H9 (cell line): ENCODE measurements around the gene ANKRD27. TPM values are rescaled to one million over a fixed set of nuclear protein-coding genes. Genes with fewer than 3 reads are reported as not detected.

ENCODE experiments used
- DNase-seq: peaks from one replicate; pipeline ENCODE4 v3.0.0-alpha.2; 2017
- H2AFZ ChIP-seq: one replicate; pipeline ENCODE4 v1.6.1; 2013; ENCODE audit warnings: mild to moderate bottlenecking, low read length, control low read depth, moderate library complexity
- H2AK5ac ChIP-seq: 2 replicates; pipeline ENCODE4 v1.6.1; 2013; ENCODE audit warnings: low read length, control low read depth, mixed read lengths; ENCODE audit not compliant: insufficient read length
- H2BK120ac ChIP-seq: one replicate; pipeline ENCODE4 v1.6.1; 2013; ENCODE audit warnings: low read depth, mild to moderate bottlenecking, low read length, control low read depth, inconsistent platforms; ENCODE audit not compliant: poor library complexity, severe bottlenecking
- H2BK12ac ChIP-seq: 2 replicates; pipeline ENCODE4 v1.6.1; 2013; ENCODE audit warnings: low read length, control low read depth, mixed read lengths, low read depth; ENCODE audit not compliant: insufficient read length
- H2BK15ac ChIP-seq: 2 replicates; pipeline ENCODE4 v1.6.1; 2013; ENCODE audit warnings: low read depth, low read length, control low read depth
- H2BK20ac ChIP-seq: one replicate; pipeline ENCODE4 v1.6.1; 2013; ENCODE audit warnings: low read depth, mild to moderate bottlenecking, low read length, control low read depth, inconsistent platforms; ENCODE audit not compliant: poor library complexity, severe bottlenecking
- H2BK5ac ChIP-seq: 2 replicates; pipeline ENCODE4 v1.6.1; 2013; ENCODE audit warnings: low read length, control low read depth, mixed read lengths; ENCODE audit not compliant: insufficient read length
- H3K14ac ChIP-seq: 2 replicates; pipeline ENCODE4 v1.6.1; 2013; ENCODE audit warnings: low read length, control low read depth; ENCODE audit not compliant: insufficient read depth
- H3K18ac ChIP-seq: 2 replicates; pipeline ENCODE4 v1.6.1; 2013; ENCODE audit warnings: low read depth, mild to moderate bottlenecking, mixed read lengths, low read length, control low read depth; ENCODE audit not compliant: insufficient read length
- H3K23ac ChIP-seq: 2 replicates; pipeline ENCODE4 v1.6.1; 2013; ENCODE audit warnings: low read length, control low read depth, mixed read lengths, low read depth; ENCODE audit not compliant: insufficient read length
- H3K23me2 ChIP-seq: 2 replicates; pipeline ENCODE4 v1.6.1; 2013; ENCODE audit warnings: low read depth, mild to moderate bottlenecking, mixed read lengths, low read length, control low read depth; ENCODE audit not compliant: insufficient read length, poor library complexity, severe bottlenecking
- H3K27ac ChIP-seq: 2 replicates; pipeline ENCODE4 v1.5.1; 2013; ENCODE audit warnings: low read length, control low read depth, mixed read lengths, low read depth; ENCODE audit not compliant: insufficient read length
- H3K27me3 ChIP-seq: 2 replicates; pipeline ENCODE4 v1.6.1; 2013; ENCODE audit warnings: low read length, control low read depth, inconsistent platforms; ENCODE audit not compliant: insufficient read depth
- H3K4ac ChIP-seq: 2 replicates; pipeline ENCODE4 v1.6.1; 2013; ENCODE audit warnings: low read depth, mild to moderate bottlenecking, control low read depth, inconsistent platforms, low read length, moderate library complexity
- H3K4me1 ChIP-seq: 2 replicates; pipeline ENCODE4 v1.6.1; 2013; ENCODE audit warnings: low read length, control low read depth, inconsistent platforms; ENCODE audit not compliant: insufficient read depth
- H3K4me2 ChIP-seq: 2 replicates; pipeline ENCODE4 v1.6.1; 2013; ENCODE audit warnings: low read length, control low read depth, mixed read lengths; ENCODE audit not compliant: insufficient read length, insufficient read depth
- H3K56ac ChIP-seq: 2 replicates; pipeline ENCODE4 v1.6.1; 2013; ENCODE audit warnings: low read depth, mild to moderate bottlenecking, mixed read lengths, low read length, control low read depth; ENCODE audit not compliant: insufficient read length
- H3K79me1 ChIP-seq: 2 replicates; pipeline ENCODE4 v1.6.1; 2013; ENCODE audit warnings: low read depth, mild to moderate bottlenecking, moderate library complexity, low read length, control low read depth, inconsistent platforms; ENCODE audit not compliant: insufficient read depth, poor library complexity, severe bottlenecking
- H3K79me2 ChIP-seq: 2 replicates; pipeline ENCODE4 v1.6.1; 2013; ENCODE audit warnings: low read length, control low read depth, inconsistent platforms; ENCODE audit not compliant: insufficient read depth
- H3K9ac ChIP-seq: 2 replicates; pipeline ENCODE4 v1.6.1; 2013; ENCODE audit warnings: low read length, control low read depth, mixed read lengths; ENCODE audit not compliant: insufficient read length; ENCODE audit errors: extremely low read depth
- H3K9me3 ChIP-seq: one replicate; pipeline ENCODE4 v1.6.1; 2013; ENCODE audit warnings: low read depth, low read length, inconsistent platforms; ENCODE audit not compliant: control insufficient read depth
- H3T11ph ChIP-seq: one replicate; pipeline ENCODE4 v1.6.1; 2013; ENCODE audit warnings: mild to moderate bottlenecking, low read length, control low read depth, inconsistent platforms
- H4K20me1 ChIP-seq: one replicate; pipeline ENCODE4 v1.6.1; 2013; ENCODE audit not compliant: control insufficient read depth, insufficient read length, insufficient read depth
- H4K5ac ChIP-seq: 2 replicates; pipeline ENCODE4 v1.6.1; 2013; ENCODE audit warnings: low read depth, mild to moderate bottlenecking, mixed read lengths, low read length, control low read depth; ENCODE audit not compliant: insufficient read length
- H4K8ac ChIP-seq: replicated peaks from 2 replicates; pipeline ENCODE4 v1.6.1; 2013; ENCODE audit warnings: low read length, control low read depth, mixed read lengths, low read depth; ENCODE audit not compliant: insufficient read length
- H4K91ac ChIP-seq: 2 replicates; pipeline ENCODE4 v1.6.1; 2013; ENCODE audit warnings: low read depth, mild to moderate bottlenecking, moderate library complexity, mixed read lengths, low read length, control low read depth; ENCODE audit not compliant: insufficient read length
- H3K27ac Mint-ChIP-seq, 3 experiments: 2 replicates in 2 of 3; 3 replicates in 1 of 3; pipeline ENCODE4 v1.8.0; 2020 to 2021; ENCODE audit warnings: mixed read lengths in 3 of 3, mild to moderate bottlenecking in 1 of 3, moderate library complexity in 1 of 3
- H3K27me3 Mint-ChIP-seq: 2 replicates; pipeline ENCODE4 v1.8.0; 2021; ENCODE audit warnings: low read depth, mild to moderate bottlenecking, moderate library complexity, mixed read lengths
- H3K36me3 Mint-ChIP-seq, 3 experiments: 2 replicates in 2 of 3; 3 replicates in 1 of 3; pipeline ENCODE4 v1.8.0; 2020 to 2021; ENCODE audit warnings: low read depth in 3 of 3, mixed read lengths in 3 of 3; ENCODE audit not compliant: insufficient read depth in 1 of 3
- H3K4me1 Mint-ChIP-seq, 2 experiments: 2 replicates each; pipeline ENCODE4 v1.8.0; 2020; ENCODE audit warnings: mixed read lengths in 2 of 2
- H3K4me3 Mint-ChIP-seq, 2 experiments: 2 replicates in 1 of 2; 3 replicates in 1 of 2; pipeline ENCODE4 v1.8.0; 2020 to 2021; ENCODE audit warnings: mild to moderate bottlenecking in 2 of 2, mixed read lengths in 2 of 2, moderate library complexity in 1 of 2
- H3K9me3 Mint-ChIP-seq, 2 experiments: 2 replicates in 1 of 2; 3 replicates in 1 of 2; pipeline ENCODE4 v1.8.0; 2020; ENCODE audit warnings: mild to moderate bottlenecking in 2 of 2, mixed read lengths in 2 of 2, moderate library complexity in 1 of 2
- whole genome bisulfite sequencing: extraction: QIAGEN DNeasy Blood & Tissue Kit; methylation state at CpG from one replicate; pipeline ENCODE4 v1.1.7; 2013; ENCODE audit warnings: missing lambda C conversion rate, low lambda C conversion rate, mixed read lengths; ENCODE audit not compliant: insufficient read length; ENCODE audit errors: extremely low coverage; 5-methylcytosine and 5-hydroxymethylcytosine counted together
- total RNA-seq: library from RNA; stranded (reverse); gene quantifications from 2 replicates; pipeline ENCODE4 v1.2.1, GENCODE V29; 2021
- TF ChIP-seq, protein P1 (sequence below): fragments of 200-600 bp; sonication (generic); conservative IDR thresholded peaks from 3 replicates; pipeline ENCODE4 v1.8.0; 2021; ENCODE audit warnings: antibody characterized with exemption, mild to moderate bottlenecking

The ANKRD27 gene
- total RNA-seq, 1 experiment from 2014 or later = 40.7 TPM

DNA sequence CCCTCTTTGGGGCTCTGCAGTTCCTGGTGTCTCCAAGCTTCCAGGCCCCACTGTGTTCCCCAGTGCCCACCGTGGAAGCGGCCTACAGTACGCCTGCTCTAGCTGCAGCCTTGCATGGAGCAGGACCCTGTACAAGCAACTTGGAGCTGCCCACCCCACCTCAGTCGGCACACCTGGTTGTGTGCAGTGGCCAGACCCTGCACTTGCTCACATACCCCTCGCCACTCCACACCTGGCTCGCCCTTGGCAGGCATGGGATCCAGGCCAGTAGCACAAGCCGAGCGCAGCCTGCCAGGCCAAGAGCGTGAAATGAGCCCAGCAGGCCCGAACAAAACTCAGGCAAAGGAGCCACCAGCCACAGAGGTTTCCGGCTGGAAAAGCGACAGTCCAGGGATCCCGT lies 36.4 kb downstream of the ANKRD27 start:
- no peak overlapping the region for H4K8ac ChIP-seq
- no peak overlapping the region for H2BK12ac ChIP-seq
- no peaks in the 10 kb centered on the region for H3K27me3 Mint-ChIP-seq
- H4K20me1 ChIP-seq = no peaks in the 10 kb centered on the region
- no peaks in the 10 kb centered on the region for H3K4me1 ChIP-seq
- no peak overlapping the region for H2BK20ac ChIP-seq
- WGBS = no CpG with 5 or more reads among the region's 13 CpGs
- no peak overlapping the region for H3K23ac ChIP-seq
- H3K36me3 Mint-ChIP-seq = peaks cover 46 to 76% (median 71%) of the 10 kb centered on the region in 3 experiments; a peak in 6 of 7 replicates
- no peak overlapping the region for H3K4me2 ChIP-seq
- H3K4ac ChIP-seq = no peak overlapping the region
- no peak overlapping the region for H2BK15ac ChIP-seq
- H3K79me2 ChIP-seq = no peaks in the 10 kb centered on the region
- no peak overlapping the region for H3K27ac ChIP-seq
- no peak overlapping the region for H3T11ph ChIP-seq
- H3K9me3 Mint-ChIP-seq = no peaks in the 10 kb centered on the region
- H2AK5ac ChIP-seq = no peak overlapping the region
- H3K27me3 ChIP-seq = no peaks in the 10 kb centered on the region
- no peaks in the 10 kb centered on the region for H3K23me2 ChIP-seq
- no peak overlapping the region for H3K14ac ChIP-seq
- H3K4me3 Mint-ChIP-seq = no peak overlapping the region
- no peak overlapping the region for H2BK5ac ChIP-seq
- no peak overlapping the region for H4K5ac ChIP-seq
- H4K91ac ChIP-seq = no peak overlapping the region
- H3K4me1 Mint-ChIP-seq = no peaks in the 10 kb centered on the region
- H3K27ac Mint-ChIP-seq = peak overlapping the region in 1 of 3 experiments; percentile 44; a peak in 1 of 7 replicates
- H2AFZ ChIP-seq = no peak overlapping the region
- H3K9ac ChIP-seq = no peak overlapping the region
- H2BK120ac ChIP-seq = no peak overlapping the region
- H3K56ac ChIP-seq = no peak overlapping the region
- H3K9me3 ChIP-seq = no peaks in the 10 kb centered on the region
- no peaks in the 10 kb centered on the region for H3K79me1 ChIP-seq
- no peak for DNase-seq
- H3K18ac ChIP-seq = no peak overlapping the region
- TF ChIP-seq, protein P1, sequence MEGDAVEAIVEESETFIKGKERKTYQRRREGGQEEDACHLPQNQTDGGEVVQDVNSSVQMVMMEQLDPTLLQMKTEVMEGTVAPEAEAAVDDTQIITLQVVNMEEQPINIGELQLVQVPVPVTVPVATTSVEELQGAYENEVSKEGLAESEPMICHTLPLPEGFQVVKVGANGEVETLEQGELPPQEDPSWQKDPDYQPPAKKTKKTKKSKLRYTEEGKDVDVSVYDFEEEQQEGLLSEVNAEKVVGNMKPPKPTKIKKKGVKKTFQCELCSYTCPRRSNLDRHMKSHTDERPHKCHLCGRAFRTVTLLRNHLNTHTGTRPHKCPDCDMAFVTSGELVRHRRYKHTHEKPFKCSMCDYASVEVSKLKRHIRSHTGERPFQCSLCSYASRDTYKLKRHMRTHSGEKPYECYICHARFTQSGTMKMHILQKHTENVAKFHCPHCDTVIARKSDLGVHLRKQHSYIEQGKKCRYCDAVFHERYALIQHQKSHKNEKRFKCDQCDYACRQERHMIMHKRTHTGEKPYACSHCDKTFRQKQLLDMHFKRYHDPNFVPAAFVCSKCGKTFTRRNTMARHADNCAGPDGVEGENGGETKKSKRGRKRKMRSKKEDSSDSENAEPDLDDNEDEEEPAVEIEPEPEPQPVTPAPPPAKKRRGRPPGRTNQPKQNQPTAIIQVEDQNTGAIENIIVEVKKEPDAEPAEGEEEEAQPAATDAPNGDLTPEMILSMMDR = no peak
